MM.1S (cell line): ENCODE results near the gene NELL1.

Experiments
- DNase-seq: peaks from one replicate; pipeline ENCODE4 v3.0.0-alpha.2; 2015
- H2AFZ ChIP-seq: fragments of 300-600 bp; sonication (generic); 2 replicates; pipeline ENCODE4 v1.6.0; 2016; ENCODE audit warnings: antibody characterized with exemption, low read length
- H3F3A ChIP-seq: fragments of 300-600 bp; sonication (generic); 2 replicates; pipeline ENCODE4 v1.6.1; 2016; ENCODE audit warnings: mild to moderate bottlenecking, antibody characterized with exemption, low read length, moderate library complexity, mixed read lengths; ENCODE audit not compliant: insufficient read depth
- H3K27ac ChIP-seq: fragments of 300-600 bp; sonication (generic); 2 replicates; pipeline ENCODE4 v1.5.1; 2016; ENCODE audit warnings: mild to moderate bottlenecking, low read length
- H3K27me3 ChIP-seq: fragments of 300-600 bp; sonication (generic); replicated peaks from 2 replicates; pipeline ENCODE4 v1.6.0; 2016; ENCODE audit warnings: low read length; ENCODE audit not compliant: insufficient read depth
- H3K36me3 ChIP-seq: fragments of 300-600 bp; sonication (generic); replicated peaks from 2 replicates; pipeline ENCODE4 v1.6.1; 2016; ENCODE audit warnings: mild to moderate bottlenecking, low read length, mixed read lengths; ENCODE audit not compliant: insufficient read depth
- H3K4me1 ChIP-seq: fragments of 300-600 bp; sonication (generic); 2 replicates; pipeline ENCODE4 v1.6.1; 2016; ENCODE audit warnings: low read length, mixed read lengths
- H3K4me2 ChIP-seq: fragments of 300-600 bp; sonication (generic); 2 replicates; pipeline ENCODE4 v1.6.0; 2016; ENCODE audit warnings: low read depth, low read length
- H3K4me3 ChIP-seq: fragments of 300-600 bp; sonication (generic); 2 replicates; pipeline ENCODE4 v1.5.1; 2016; ENCODE audit warnings: low read length, mixed read lengths
- H3K79me2 ChIP-seq: fragments of 300-600 bp; sonication (generic); 2 replicates; pipeline ENCODE4 v1.6.1; 2016; ENCODE audit warnings: mixed run types, low read length, mixed read lengths
- H3K9ac ChIP-seq: fragments of 300-600 bp; sonication (generic); 2 replicates; pipeline ENCODE4 v1.6.1; 2016; ENCODE audit warnings: low read length, mixed read lengths
- H3K9me2 ChIP-seq: fragments of 300-600 bp; sonication (generic); replicated peaks from 2 replicates; pipeline ENCODE4 v1.6.1; 2016; ENCODE audit warnings: mild to moderate bottlenecking, low read length, mixed read lengths; ENCODE audit not compliant: insufficient read depth
- H3K9me3 ChIP-seq: fragments of 300-600 bp; sonication (generic); replicated peaks from 2 replicates; pipeline ENCODE4 v1.6.1; 2016; ENCODE audit warnings: mild to moderate bottlenecking, low read length, mixed read lengths; ENCODE audit not compliant: insufficient read depth
- H4K20me1 ChIP-seq: fragments of 300-600 bp; sonication (generic); 2 replicates; pipeline ENCODE4 v1.6.1; 2016; ENCODE audit warnings: mild to moderate bottlenecking, low read length, moderate library complexity, mixed read lengths; ENCODE audit not compliant: insufficient read depth
- EZH2 ChIP-seq: fragments of 300-600 bp; sonication (generic); optimal IDR thresholded peaks from 2 replicates; pipeline ENCODE3; 2017; ENCODE audit warnings: low read depth, mild to moderate bottlenecking, antibody characterized with exemption, low read length, mixed read lengths
- EZH2phosphoT487 ChIP-seq: fragments of 300-600 bp; sonication (generic); IDR thresholded peaks from 2 replicates; pipeline ENCODE4 v1.6.1; 2018; ENCODE audit warnings: antibody characterized with exemption, low read length
- TF ChIP-seq, protein P1 (sequence below): fragments of 300-600 bp; sonication (generic); IDR thresholded peaks from 2 replicates; pipeline ENCODE4 v1.5.1; 2016; ENCODE audit warnings: antibody characterized with exemption, low read length, mixed read lengths

Gene NELL1

DNA sequence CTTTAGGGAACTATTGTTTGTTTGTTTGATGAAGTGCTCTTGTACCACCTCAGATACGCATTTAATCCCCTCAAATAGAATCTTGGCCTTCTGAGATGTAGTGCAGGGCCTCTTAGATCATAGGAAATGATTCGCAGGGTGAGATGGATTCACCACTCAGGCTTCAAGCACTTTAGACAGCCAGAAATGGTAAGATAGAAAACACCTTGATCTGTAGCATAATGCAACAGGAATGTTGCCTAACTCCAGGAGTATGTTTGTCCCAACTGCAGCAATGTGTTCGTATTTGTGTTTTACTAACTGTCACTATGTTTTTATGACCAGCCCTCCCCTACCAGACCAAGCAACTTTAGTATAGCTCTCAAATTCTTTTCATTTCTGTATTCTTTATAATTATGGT lies 761.2 kb downstream of the NELL1 start:
- H3K79me2 ChIP-seq: no peaks in the 10 kb centered on the region
- H3K4me2 ChIP-seq: no peak overlapping the region
- H3K9me3 ChIP-seq: no peaks in the 10 kb centered on the region
- H3K36me3 ChIP-seq: no peaks in the 10 kb centered on the region
- H3K27ac ChIP-seq: no peak overlapping the region
- no peak overlapping the region for H2AFZ ChIP-seq
- H3K9me2 ChIP-seq: no peaks in the 10 kb centered on the region
- no peaks in the 10 kb centered on the region for H3K27me3 ChIP-seq
- no peaks in the 10 kb centered on the region for H4K20me1 ChIP-seq
- no peak for DNase-seq
- TF ChIP-seq EZH2phosphoT487: no peak
- no peak for TF ChIP-seq EZH2
- H3F3A ChIP-seq: peaks cover 11% of the 10 kb centered on the region; the same call in 1 of the 2 replicates
- no peak overlapping the region for H3K9ac ChIP-seq
- peaks cover 25% of the 10 kb centered on the region for H3K4me1 ChIP-seq
- no peak overlapping the region for H3K4me3 ChIP-seq

DNA sequence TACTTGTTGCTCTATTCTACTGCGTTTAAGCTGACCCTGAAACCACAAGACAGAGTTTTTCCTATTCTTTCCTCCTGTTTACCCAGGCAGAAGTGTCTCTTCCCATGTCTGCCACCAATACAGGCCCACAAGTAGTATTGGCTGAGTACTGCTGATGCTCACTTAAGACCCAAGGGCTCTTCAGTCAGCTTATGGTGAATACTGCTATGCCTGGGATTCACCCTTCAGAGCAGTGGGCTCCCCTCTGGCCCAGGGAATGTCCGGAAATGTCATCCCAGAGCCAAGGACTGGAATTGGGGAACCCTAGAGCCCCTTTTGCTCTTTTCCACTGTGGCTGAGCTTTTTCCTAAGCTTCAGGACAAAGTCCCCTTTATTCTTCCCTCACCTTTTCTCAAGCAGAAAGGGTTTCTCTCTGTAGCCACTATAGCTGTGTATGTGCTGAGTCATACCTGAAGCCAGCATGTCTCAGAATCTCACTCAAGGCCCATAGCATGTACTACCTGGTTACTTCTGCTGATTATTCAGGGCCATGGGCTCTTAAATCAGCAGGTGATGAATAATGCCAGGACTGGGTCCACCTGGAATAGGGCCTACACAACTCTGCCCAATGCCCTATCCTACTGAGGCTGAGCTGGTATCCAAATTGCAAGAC lies 777.7 kb downstream of the NELL1 start:
- Histone ChIP-seq H3K9me2 (no peaks in the 10 kb centered on the region), H3K4me1 (0 out of 2 replicates have a peak, but pooled peaks cover 8% of the 10 kb centered on the region), H3K79me2 (no peaks in the 10 kb centered on the region), H3K9ac (no peak overlapping the region), H3K4me3 (no peak overlapping the region), H3F3A (no peaks in the 10 kb centered on the region), H3K27ac (no peak overlapping the region), H4K20me1 (no peaks in the 10 kb centered on the region), H3K36me3 (no peaks in the 10 kb centered on the region), H3K9me3 (no peaks in the 10 kb centered on the region), H2AFZ (no peak overlapping the region), H3K27me3 (no peaks in the 10 kb centered on the region), H3K4me2 (no peak overlapping the region)
- TF ChIP-seq EZH2 (no peak), EZH2phosphoT487 (no peak)
- TF ChIP-seq, protein P1, sequence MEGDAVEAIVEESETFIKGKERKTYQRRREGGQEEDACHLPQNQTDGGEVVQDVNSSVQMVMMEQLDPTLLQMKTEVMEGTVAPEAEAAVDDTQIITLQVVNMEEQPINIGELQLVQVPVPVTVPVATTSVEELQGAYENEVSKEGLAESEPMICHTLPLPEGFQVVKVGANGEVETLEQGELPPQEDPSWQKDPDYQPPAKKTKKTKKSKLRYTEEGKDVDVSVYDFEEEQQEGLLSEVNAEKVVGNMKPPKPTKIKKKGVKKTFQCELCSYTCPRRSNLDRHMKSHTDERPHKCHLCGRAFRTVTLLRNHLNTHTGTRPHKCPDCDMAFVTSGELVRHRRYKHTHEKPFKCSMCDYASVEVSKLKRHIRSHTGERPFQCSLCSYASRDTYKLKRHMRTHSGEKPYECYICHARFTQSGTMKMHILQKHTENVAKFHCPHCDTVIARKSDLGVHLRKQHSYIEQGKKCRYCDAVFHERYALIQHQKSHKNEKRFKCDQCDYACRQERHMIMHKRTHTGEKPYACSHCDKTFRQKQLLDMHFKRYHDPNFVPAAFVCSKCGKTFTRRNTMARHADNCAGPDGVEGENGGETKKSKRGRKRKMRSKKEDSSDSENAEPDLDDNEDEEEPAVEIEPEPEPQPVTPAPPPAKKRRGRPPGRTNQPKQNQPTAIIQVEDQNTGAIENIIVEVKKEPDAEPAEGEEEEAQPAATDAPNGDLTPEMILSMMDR: no peak
- DNase-seq: no peak

DNA sequence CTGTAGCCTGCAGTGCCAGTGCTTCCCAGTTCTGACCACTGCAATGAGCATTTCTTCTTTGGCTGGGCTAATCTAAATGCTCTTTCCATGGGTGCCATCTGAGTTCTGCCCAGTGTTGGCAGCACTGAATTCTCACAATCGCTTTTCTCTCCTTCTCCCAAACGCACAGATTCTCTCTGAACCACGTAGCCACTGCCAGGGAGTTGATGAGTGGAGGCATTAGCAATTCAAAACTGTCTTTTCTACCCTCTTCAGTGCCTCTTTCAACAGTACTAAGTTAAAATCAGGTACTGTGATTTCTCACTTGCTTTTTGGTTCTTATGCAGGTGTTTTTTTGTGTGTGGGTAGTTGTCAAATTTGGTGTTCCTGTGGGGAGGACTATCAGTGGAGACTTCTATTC lies 778.5 kb downstream of the NELL1 start:
- H3K27me3 ChIP-seq: no peaks in the 10 kb centered on the region
- no peak overlapping the region for H3K9ac ChIP-seq
- H3K79me2 ChIP-seq: no peaks in the 10 kb centered on the region
- no peak for DNase-seq
- no peak overlapping the region for H2AFZ ChIP-seq
- H3K9me2 ChIP-seq: no peaks in the 10 kb centered on the region
- TF ChIP-seq EZH2 (no peak), EZH2phosphoT487 (no peak)
- TF ChIP-seq, protein P1: no peak
- no peak overlapping the region for H3K4me2 ChIP-seq
- no peaks in the 10 kb centered on the region for H3K36me3 ChIP-seq
- H4K20me1 ChIP-seq: no peaks in the 10 kb centered on the region
- H3K9me3 ChIP-seq: no peaks in the 10 kb centered on the region
- H3K4me1 ChIP-seq: 0 out of 2 replicates have a peak, but pooled peaks cover 8% of the 10 kb centered on the region
- no peak overlapping the region for H3K27ac ChIP-seq
- H3F3A ChIP-seq: no peaks in the 10 kb centered on the region
- no peak overlapping the region for H3K4me3 ChIP-seq

DNA sequence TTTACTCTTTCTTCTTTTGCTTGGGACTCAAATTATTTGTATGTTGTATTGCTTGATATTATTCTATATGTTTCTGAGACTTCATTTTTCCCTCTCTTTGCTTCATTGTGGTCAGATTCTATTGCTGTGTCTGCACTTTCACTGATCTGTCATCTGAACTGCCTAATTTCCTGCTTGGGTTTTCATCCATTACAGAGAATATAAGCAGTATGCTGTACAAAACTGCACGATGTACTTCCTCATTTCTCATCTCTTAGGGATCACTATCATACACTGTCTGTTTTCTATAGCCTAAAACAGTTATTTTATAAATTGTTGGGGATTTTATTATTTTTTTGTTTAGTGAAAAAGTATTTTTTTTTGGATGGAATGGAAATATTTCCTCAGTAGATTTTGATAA lies 786.8 kb downstream of the NELL1 start:
- Histone ChIP-seq H3K9me3 (no peaks in the 10 kb centered on the region), H2AFZ (no peak overlapping the region), H3F3A (no peaks in the 10 kb centered on the region), H4K20me1 (no peaks in the 10 kb centered on the region), H3K9me2 (no peaks in the 10 kb centered on the region), H3K27me3 (no peaks in the 10 kb centered on the region), H3K4me1 (no peaks in the 10 kb centered on the region), H3K4me2 (no peak overlapping the region), H3K36me3 (no peaks in the 10 kb centered on the region), H3K27ac (no peak overlapping the region), H3K79me2 (no peaks in the 10 kb centered on the region), H3K9ac (no peak overlapping the region), H3K4me3 (no peak overlapping the region)
- TF ChIP-seq EZH2phosphoT487 (no peak), EZH2 (no peak)
- TF ChIP-seq, protein P1: no peak
- DNase-seq: no peak
